PFSK-1 (cell line): ENCODE data around the gene ADAMTS13.

Experiments
- FOXP2 ChIP-seq: optimal IDR thresholded peaks from 2 replicates; pipeline ENCODE3; 2011; ENCODE audit warnings: borderline replicate concordance, control low read depth, inconsistent platforms; ENCODE audit not compliant: insufficient read depth; ENCODE audit errors: extremely low read length, extremely low read depth
- POLR2AphosphoS5 ChIP-seq: IDR thresholded peaks from 2 replicates; pipeline ENCODE4 v1.6.1; 2012; ENCODE audit warnings: low read depth, mild to moderate bottlenecking, control low read depth, low read length, moderate library complexity
- SIN3A ChIP-seq: IDR thresholded peaks from 2 replicates; pipeline ENCODE4 v1.6.1; 2012; ENCODE audit warnings: mild to moderate bottlenecking, low read length, moderate library complexity, borderline replicate concordance; ENCODE audit not compliant: insufficient read depth
- TAF1 ChIP-seq: IDR thresholded peaks from 2 replicates; pipeline ENCODE4 v1.6.1; 2012; ENCODE audit warnings: low read length, control low read depth, borderline replicate concordance; ENCODE audit not compliant: insufficient read depth
- TF ChIP-seq, protein P1 (sequence below), 2 experiments: IDR thresholded peaks; 2 replicates each; pipeline versions ENCODE4 v1.6.1 to v1.8.0; 2011 to 2012; ENCODE audit warnings: low read depth in 2 of 2, low read length in 2 of 2, control low read depth in 1 of 2, inconsistent platforms in 1 of 2, mild to moderate bottlenecking in 1 of 2, moderate library complexity in 1 of 2; ENCODE audit not compliant: insufficient read depth in 1 of 2

DNA sequence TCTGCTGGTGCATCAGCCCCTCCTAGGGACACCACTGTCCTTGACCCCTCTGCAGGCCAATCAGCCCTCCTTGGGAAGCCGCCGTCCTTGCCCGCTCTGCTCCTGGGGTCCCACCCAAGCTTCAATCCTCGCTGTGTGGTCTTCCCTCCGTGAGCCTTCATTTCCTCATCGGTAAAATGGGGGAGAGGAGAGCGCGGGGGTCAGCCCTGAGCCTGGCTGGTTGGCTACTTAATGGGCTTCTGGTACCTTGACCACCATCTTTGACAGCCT is 69.4 kb downstream of the ADAMTS13 start:
- TF ChIP-seq, protein P1, sequence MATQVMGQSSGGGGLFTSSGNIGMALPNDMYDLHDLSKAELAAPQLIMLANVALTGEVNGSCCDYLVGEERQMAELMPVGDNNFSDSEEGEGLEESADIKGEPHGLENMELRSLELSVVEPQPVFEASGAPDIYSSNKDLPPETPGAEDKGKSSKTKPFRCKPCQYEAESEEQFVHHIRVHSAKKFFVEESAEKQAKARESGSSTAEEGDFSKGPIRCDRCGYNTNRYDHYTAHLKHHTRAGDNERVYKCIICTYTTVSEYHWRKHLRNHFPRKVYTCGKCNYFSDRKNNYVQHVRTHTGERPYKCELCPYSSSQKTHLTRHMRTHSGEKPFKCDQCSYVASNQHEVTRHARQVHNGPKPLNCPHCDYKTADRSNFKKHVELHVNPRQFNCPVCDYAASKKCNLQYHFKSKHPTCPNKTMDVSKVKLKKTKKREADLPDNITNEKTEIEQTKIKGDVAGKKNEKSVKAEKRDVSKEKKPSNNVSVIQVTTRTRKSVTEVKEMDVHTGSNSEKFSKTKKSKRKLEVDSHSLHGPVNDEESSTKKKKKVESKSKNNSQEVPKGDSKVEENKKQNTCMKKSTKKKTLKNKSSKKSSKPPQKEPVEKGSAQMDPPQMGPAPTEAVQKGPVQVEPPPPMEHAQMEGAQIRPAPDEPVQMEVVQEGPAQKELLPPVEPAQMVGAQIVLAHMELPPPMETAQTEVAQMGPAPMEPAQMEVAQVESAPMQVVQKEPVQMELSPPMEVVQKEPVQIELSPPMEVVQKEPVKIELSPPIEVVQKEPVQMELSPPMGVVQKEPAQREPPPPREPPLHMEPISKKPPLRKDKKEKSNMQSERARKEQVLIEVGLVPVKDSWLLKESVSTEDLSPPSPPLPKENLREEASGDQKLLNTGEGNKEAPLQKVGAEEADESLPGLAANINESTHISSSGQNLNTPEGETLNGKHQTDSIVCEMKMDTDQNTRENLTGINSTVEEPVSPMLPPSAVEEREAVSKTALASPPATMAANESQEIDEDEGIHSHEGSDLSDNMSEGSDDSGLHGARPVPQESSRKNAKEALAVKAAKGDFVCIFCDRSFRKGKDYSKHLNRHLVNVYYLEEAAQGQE (IDR thresholded peaks at IDR 0.05; ENCODE audit: insufficient read depth in 1 of 2, low read depth in 2 of 2, low read length in 2 of 2), result no peak
- TF ChIP-seq POLR2AphosphoS5, result no peak
- no peak for TF ChIP-seq SIN3A
- TF ChIP-seq TAF1, result no peak
- TF ChIP-seq FOXP2, result no peak
